Measurements from ENCODE around the gene GP1BB. TPM values are rescaled to one million over a fixed set of nuclear protein-coding genes. Genes with fewer than 3 reads are reported as not detected.

Gene GP1BB
- total and polyA plus RNA-seq, 2 of the 13 experiments (the other 11 are each of a cell fraction or from before 2014, with no cell fraction given), result not detected

Other genes with a start within 250 kb of the GP1BB start
- gene UFD1, start 244.3 kb upstream of the GP1BB start, total RNA-seq (2016; rRNA removed; fragmentation: Illumina TruSeq; extraction: Trizol), result 51.1 and 58.2 TPM in 2 replicates
- 45.0 and 47.9 TPM in 2 replicates for gene UFD1, start 244.3 kb upstream of the GP1BB start, polyA plus RNA-seq (2011; rRNA removed)
- 34.8 and 36.3 TPM in 2 replicates for gene CDC45, start 243.6 kb upstream of the GP1BB start, total RNA-seq (2016; rRNA removed; fragmentation: Illumina TruSeq; extraction: Trizol)
- gene CDC45, start 243.6 kb upstream of the GP1BB start, polyA plus RNA-seq (2011; rRNA removed), result 11.0 and 14.4 TPM in 2 replicates
- not detected in 2 replicates for gene CLDN5, start 199.1 kb upstream of the GP1BB start, total RNA-seq (2016; rRNA removed; fragmentation: Illumina TruSeq; extraction: Trizol)
- not detected in 2 replicates for gene CLDN5, start 199.1 kb upstream of the GP1BB start, polyA plus RNA-seq (2011; rRNA removed)
- gene SEPTIN5, start 9.0 kb upstream of the GP1BB start, total RNA-seq (2016; rRNA removed; fragmentation: Illumina TruSeq; extraction: Trizol), result not detected in 2 replicates
- gene SEPTIN5, start 9.0 kb upstream of the GP1BB start, polyA plus RNA-seq (2011; rRNA removed), result 0.33 and 0.55 TPM in 2 replicates
- not detected in 2 replicates for gene TBX1, start 37.2 kb downstream of the GP1BB start, total RNA-seq (2016; rRNA removed; fragmentation: Illumina TruSeq; extraction: Trizol)
- gene TBX1, start 37.2 kb downstream of the GP1BB start, polyA plus RNA-seq (2011; rRNA removed), result not detected in 2 replicates
- 7.4 and 7.7 TPM in 2 replicates for gene GNB1L, start 131.3 kb downstream of the GP1BB start, total RNA-seq (2016; rRNA removed; fragmentation: Illumina TruSeq; extraction: Trizol)
- gene GNB1L, start 131.3 kb downstream of the GP1BB start, polyA plus RNA-seq (2011; rRNA removed), result 2.1 and 2.5 TPM in 2 replicates
- 14.1 and 17.6 TPM in 2 replicates for gene RTL10, start 131.3 kb downstream of the GP1BB start, total RNA-seq (2016; rRNA removed; fragmentation: Illumina TruSeq; extraction: Trizol)
- gene RTL10, start 131.3 kb downstream of the GP1BB start, polyA plus RNA-seq (2011; rRNA removed), result 15.8 and 18.2 TPM in 2 replicates
- 144 and 162 TPM in 2 replicates for gene COMT, start 218.2 kb downstream of the GP1BB start, total RNA-seq (2016; rRNA removed; fragmentation: Illumina TruSeq; extraction: Trizol)
- 156 and 194 TPM in 2 replicates for gene COMT, start 218.2 kb downstream of the GP1BB start, polyA plus RNA-seq (2011; rRNA removed)
- gene TXNRD2, start 218.3 kb downstream of the GP1BB start, total RNA-seq (2016; rRNA removed; fragmentation: Illumina TruSeq; extraction: Trizol), result 16.4 and 18.6 TPM in 2 replicates
- gene TXNRD2, start 218.3 kb downstream of the GP1BB start, polyA plus RNA-seq (2011; rRNA removed), result 17.5 and 23.4 TPM in 2 replicates

Measured in HepG2 (cell line).